NCI-H2227 (cell line): Measurements from ENCODE around the gene OR5M8.

Experiments
- DNase-seq: peaks from one replicate; lab custom pipeline; 2025; ENCODE audit not compliant: unreplicated experiment; lab: John Stamatoyannopoulos, UW

OR5M8 gene

GRCh38 chr11:56491270-56491669 lies at the start of gene OR5M8:
Gene OR5M8, minus strand, starts transcription at chr11:56491370. Its CDS starts 0 bp downstream, at chr11:56491370.
- no peak for DNase-seq

GRCh38 chr11:56533054-56533740 lies 42.0 kb upstream of the OR5M8 start:
- no peak for DNase-seq

- DNase-seq, result no peak
Observed at GRCh38 chr11:56531856-56532255, 40.7 kb upstream of the OR5M8 start.

- no peak for DNase-seq
Observed at GRCh38 chr11:56522008-56522407, 30.8 kb upstream of the OR5M8 start.

GRCh38 chr11:56513280-56513679 lies 22.1 kb upstream of the OR5M8 start:
- no peak for DNase-seq

GRCh38 chr11:56509439-56509838 lies 18.3 kb upstream of the OR5M8 start:
- no peak for DNase-seq

- DNase-seq, result no peak
Observed at GRCh38 chr11:56497010-56497409, 5.8 kb upstream of the OR5M8 start.

- no peak for DNase-seq
Observed at GRCh38 chr11:56495117-56495516, 3.9 kb upstream of the OR5M8 start.

GRCh38 chr11:56486801-56487200 lies 4.4 kb downstream of the OR5M8 start:
- DNase-seq, result no peak

- no peak for DNase-seq
Observed at GRCh38 chr11:56474729-56475235, 16.4 kb downstream of the OR5M8 start.

- no peak for DNase-seq
Observed at GRCh38 chr11:56473252-56473651, 17.9 kb downstream of the OR5M8 start, which contains the start of gene OR5M3. Gene OR5M3, minus strand, starts transcription at chr11:56473352. Its CDS starts 2,855 bp downstream, at chr11:56470497.

GRCh38 chr11:56457076-56457475 lies 34.1 kb downstream of the OR5M8 start:
- no peak for DNase-seq

GRCh38 chr11:56453521-56453920 lies 37.6 kb downstream of the OR5M8 start:
- DNase-seq, result no peak
